Esophagus squamous epithelium (tissue), 5 donors: Measurements from ENCODE around the gene SHANK3. TPM values are rescaled to one million over a fixed set of nuclear protein-coding genes. Genes with fewer than 3 reads are reported as not detected.

Source experiments
- DNase-seq: peaks from one replicate; lab custom pipeline; 2025; lab: John Stamatoyannopoulos, UW
- H3K27ac ChIP-seq, 4 donors: fragments of 200-600 bp; sonication (generic); one replicate each; pipeline ENCODE4 v1.5.1; 2016 to 2019; ENCODE audit warnings: mild to moderate bottlenecking in 1 of 4
- H3K27me3 ChIP-seq, 4 donors: fragments of 200-600 bp; sonication (generic); 1 replicate in 3 of 4; 2 replicates in 1 of 4; pipeline versions ENCODE4 v1.5.1 to v1.6.0; 2017 to 2021; ENCODE audit warnings: antibody characterized with exemption in 1 of 4
- H3K36me3 ChIP-seq, 3 donors: fragments of 200-600 bp; sonication (generic); one replicate each; pipeline ENCODE4 v1.5.1; 2016 to 2019
- H3K4me1 ChIP-seq, 3 donors: fragments of 200-600 bp; sonication (generic); one replicate each; pipeline ENCODE4 v1.5.1; 2017 to 2019
- H3K4me3 ChIP-seq, 4 donors: fragments of 200-600 bp; sonication (generic); 1 replicate in 3 of 4; 2 replicates in 1 of 4; pipeline ENCODE4 v1.5.1; 2016 to 2019; ENCODE audit warnings: mild to moderate bottlenecking in 2 of 4, moderate library complexity in 1 of 4
- H3K9me3 ChIP-seq, 3 donors: fragments of 200-600 bp; sonication (generic); one replicate each; pipeline ENCODE4 v1.5.1; 2016 to 2019
- POLR2A ChIP-seq, 4 donors: fragments of 450-650 bp; IDR thresholded peaks; one replicate each; pipeline ENCODE4 v1.6.1; 2017; ENCODE audit warnings: antibody characterized with exemption in 4 of 4, mild to moderate bottlenecking in 4 of 4, moderate library complexity in 3 of 4
- WGBS, 2 donors: methylation state at CpG; one replicate each; pipeline ENCODE4 v1.1.5; 2018; 5-methylcytosine and 5-hydroxymethylcytosine counted together
- intact Hi-C: fragments of 100-400 bp; cut with DNase I; formaldehyde crosslinking; loops from one replicate; pipeline ENCODE4 v1.15.0; 2022
- total RNA-seq, 4 donors: library from RNA; depleted of rRNA; stranded (reverse); fragments of >200 nt; gene quantifications; one replicate each; pipeline ENCODE4 v1.1.0, GENCODE V29; 2016
- TF ChIP-seq, protein P1 (sequence below), 6 experiments: fragments of 450-650 bp in 4 of 6; fragments of 200-600 bp in 2 of 6; sonication (generic) in 2 of 6; IDR thresholded peaks; one replicate each; pipeline ENCODE4 v1.5.1; 2016 to 2019; ENCODE audit warnings: antibody characterized with exemption in 6 of 6, mild to moderate bottlenecking in 4 of 6, moderate library complexity in 4 of 6
- donor health status: DM: yes; HTN: yes; CAD: no.

The SHANK3 gene
- total RNA-seq, 4 donors from 2014 or later, result 3.7 to 5.9 (median 4.5) TPM

DNA sequence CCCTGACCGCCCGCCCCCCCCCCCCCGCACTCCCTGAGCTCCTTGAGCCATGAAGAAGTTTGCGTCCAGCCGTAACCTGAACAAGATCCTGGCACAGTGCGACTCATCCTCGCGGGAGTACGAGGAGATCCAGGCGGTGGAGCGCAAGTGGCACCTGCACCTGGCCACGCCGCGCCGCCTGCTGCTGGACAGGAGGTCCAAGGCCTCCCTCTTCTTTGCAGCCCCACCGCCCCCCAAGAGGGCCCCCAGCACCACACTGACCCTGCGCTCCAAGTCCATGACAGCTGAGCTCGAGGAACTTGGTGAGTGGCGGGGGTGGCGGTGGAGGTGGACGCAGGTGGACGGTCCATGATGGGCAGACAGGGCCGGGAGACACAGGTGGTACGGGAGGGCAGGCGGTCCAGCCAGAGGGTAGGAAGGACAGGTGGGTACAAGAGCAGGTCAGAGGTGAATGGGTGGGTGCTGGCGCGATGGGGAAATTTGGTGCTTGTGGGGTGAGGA lies 33.3 kb downstream of the SHANK3 start:
- Histone ChIP-seq H3K9me3 (no peaks in the 10 kb centered on the region), H3K36me3 (peaks cover 0 to 61% (median 0%) of the 10 kb centered on the region in 3 donors), H3K27me3 (no peaks in the 10 kb centered on the region), H3K4me1 (peaks cover 0 to 2% (median under 1%) of the 10 kb centered on the region in 3 donors), H3K4me3 (no peak overlapping the region), H3K27ac (no peak overlapping the region)
- intact Hi-C loops, result no loop called here
- DNase-seq, result no peak
- TF ChIP-seq, protein P1, sequence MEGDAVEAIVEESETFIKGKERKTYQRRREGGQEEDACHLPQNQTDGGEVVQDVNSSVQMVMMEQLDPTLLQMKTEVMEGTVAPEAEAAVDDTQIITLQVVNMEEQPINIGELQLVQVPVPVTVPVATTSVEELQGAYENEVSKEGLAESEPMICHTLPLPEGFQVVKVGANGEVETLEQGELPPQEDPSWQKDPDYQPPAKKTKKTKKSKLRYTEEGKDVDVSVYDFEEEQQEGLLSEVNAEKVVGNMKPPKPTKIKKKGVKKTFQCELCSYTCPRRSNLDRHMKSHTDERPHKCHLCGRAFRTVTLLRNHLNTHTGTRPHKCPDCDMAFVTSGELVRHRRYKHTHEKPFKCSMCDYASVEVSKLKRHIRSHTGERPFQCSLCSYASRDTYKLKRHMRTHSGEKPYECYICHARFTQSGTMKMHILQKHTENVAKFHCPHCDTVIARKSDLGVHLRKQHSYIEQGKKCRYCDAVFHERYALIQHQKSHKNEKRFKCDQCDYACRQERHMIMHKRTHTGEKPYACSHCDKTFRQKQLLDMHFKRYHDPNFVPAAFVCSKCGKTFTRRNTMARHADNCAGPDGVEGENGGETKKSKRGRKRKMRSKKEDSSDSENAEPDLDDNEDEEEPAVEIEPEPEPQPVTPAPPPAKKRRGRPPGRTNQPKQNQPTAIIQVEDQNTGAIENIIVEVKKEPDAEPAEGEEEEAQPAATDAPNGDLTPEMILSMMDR (IDR thresholded peaks at IDR 0.05), result no peak
- TF ChIP-seq POLR2A (IDR thresholded peaks at IDR 0.05), result no peak
- 92 to 98% methylated on average over 8 to 11 of the region's 27 CpGs for WGBS, 2 donors

DNA sequence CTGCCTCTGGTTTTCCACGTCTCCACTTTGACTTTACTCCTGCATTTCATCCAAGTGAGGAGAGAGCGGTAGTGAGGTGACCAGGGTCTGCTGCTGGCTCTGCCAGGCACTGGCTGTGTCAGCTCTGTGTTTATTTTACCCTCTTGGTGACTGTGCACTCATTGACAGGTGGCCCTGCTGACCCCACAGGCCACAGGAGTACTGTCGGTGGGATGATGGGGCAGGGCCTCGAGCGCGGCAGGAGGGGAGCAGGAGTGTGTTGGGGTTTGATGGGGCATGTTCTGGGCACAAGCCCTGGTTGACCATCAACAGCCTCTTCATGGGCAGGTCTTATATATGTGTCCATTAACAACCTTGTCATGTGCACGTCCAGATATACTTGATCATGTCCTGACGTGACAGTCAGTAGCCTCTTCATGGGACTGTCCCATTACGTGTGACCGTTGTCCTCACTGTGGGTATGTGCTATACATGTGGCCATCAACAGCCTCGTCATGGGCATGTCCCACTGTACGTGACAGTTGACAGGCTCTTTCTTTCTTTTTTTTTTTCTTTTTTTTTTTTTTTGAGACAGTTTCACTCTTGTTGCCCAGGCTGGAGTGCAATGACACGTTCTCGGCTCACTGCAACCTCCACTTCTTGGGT lies 34.0 kb downstream of the SHANK3 start:
- H3K36me3 ChIP-seq, result peaks cover 0 to 61% (median 0%) of the 10 kb centered on the region in 3 donors
- 88 to 92% methylated on average over 10 of the region's 14 CpGs for WGBS, 2 donors
- no peak for DNase-seq
- H3K4me1 ChIP-seq, result peaks cover 0 to 9% (median 5%) of the 10 kb centered on the region in 3 donors
- no peaks in the 10 kb centered on the region for H3K27me3 ChIP-seq
- TF ChIP-seq, protein P1 (IDR thresholded peaks at IDR 0.05), result no peak
- no peak for TF ChIP-seq POLR2A (IDR thresholded peaks at IDR 0.05)
- H3K27ac ChIP-seq, result no peak overlapping the region
- intact Hi-C loops, result no loop called here
- no peaks in the 10 kb centered on the region for H3K9me3 ChIP-seq
- H3K4me3 ChIP-seq, result no peak overlapping the region

DNA sequence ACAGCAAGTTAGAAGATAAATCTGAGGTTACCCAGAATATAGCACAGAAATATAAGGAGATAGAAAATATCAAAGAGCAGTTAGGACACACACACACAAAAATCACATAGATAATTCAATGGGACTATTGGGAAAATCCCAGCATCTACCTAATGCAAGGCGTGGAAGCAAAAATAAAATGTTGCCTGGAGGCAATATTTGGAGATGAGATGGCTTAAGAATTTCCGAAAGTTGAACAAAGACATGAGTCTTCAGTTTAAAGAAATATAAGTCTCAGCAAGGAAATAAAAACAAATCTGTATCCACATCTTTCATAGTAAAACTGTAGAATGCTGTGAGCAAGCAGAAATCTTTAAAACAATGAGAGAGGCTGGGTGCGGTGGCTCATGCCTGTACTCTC lies 35.9 kb downstream of the SHANK3 start:
- intact Hi-C loops, result no loop called here
- no peak for DNase-seq
- 66 to 76% methylated on average over 3 of the region's 3 CpGs for WGBS, 2 donors
- no peaks in the 10 kb centered on the region for H3K9me3 ChIP-seq
- peaks cover 0 to 10% (median 5%) of the 10 kb centered on the region in 3 donors for H3K4me1 ChIP-seq
- no peak for TF ChIP-seq POLR2A (IDR thresholded peaks at IDR 0.05)
- TF ChIP-seq, protein P1 (IDR thresholded peaks at IDR 0.05), result no peak
- peaks cover 0 to 45% (median 0%) of the 10 kb centered on the region in 3 donors for H3K36me3 ChIP-seq
- no peaks in the 10 kb centered on the region for H3K27me3 ChIP-seq
- H3K4me3 ChIP-seq, result no peak overlapping the region
- H3K27ac ChIP-seq, result no peak overlapping the region

DNA sequence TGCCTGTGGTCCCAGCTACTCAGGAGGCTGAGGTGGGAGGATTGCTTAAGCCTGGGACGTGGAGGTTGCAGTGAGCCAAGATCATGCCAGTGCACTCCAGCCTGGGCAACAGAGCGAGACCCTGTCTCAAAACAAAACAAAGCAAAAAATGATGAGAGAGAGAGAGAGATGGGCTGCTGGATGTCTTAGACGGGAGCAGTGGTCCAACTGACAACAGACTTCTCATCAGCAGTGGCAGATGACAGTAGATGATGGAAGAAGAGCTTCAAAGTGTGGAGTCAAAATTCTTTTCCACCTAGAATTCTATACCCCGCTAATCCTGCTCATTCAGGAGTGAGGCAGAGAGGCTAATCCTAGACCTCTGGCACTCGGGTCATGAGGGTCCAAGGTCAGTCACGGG lies 36.4 kb downstream of the SHANK3 start:
- no peaks in the 10 kb centered on the region for H3K9me3 ChIP-seq
- 84 to 92% methylated on average over 4 to 6 of the region's 6 CpGs for WGBS, 2 donors
- no peak overlapping the region for H3K27ac ChIP-seq
- DNase-seq, result no peak
- TF ChIP-seq, protein P1 (IDR thresholded peaks at IDR 0.05), result no peak
- no peak for TF ChIP-seq POLR2A (IDR thresholded peaks at IDR 0.05)
- intact Hi-C loops, result no loop called here
- H3K27me3 ChIP-seq, result no peaks in the 10 kb centered on the region
- no peak overlapping the region for H3K4me3 ChIP-seq
- peaks cover 0 to 10% (median 5%) of the 10 kb centered on the region in 3 donors for H3K4me1 ChIP-seq
- H3K36me3 ChIP-seq, result peaks cover 0 to 40% (median 0%) of the 10 kb centered on the region in 3 donors

DNA sequence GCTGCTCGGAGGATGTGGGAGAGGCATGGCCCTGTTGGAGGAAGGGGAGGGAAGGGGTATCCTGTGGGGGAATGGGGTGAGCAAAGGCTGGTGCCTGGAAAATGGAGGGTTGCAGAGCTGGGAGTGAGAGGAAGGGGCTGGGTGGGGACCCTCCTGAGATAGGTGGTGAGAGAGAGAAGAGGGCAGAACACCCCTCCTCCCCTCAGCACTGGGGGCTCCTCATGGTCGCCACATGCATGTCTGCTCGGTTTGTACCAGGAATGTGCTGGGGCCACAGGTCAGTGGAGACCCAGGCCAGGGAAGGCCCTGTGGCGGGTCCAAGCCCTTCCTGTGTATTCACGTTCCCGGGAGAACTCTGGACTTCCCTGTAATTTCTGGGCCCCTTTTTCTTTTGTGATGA lies 37.6 kb downstream of the SHANK3 start:
- no peak for DNase-seq
- no peak overlapping the region for H3K27ac ChIP-seq
- H3K27me3 ChIP-seq, result no peaks in the 10 kb centered on the region
- no peak for TF ChIP-seq POLR2A (IDR thresholded peaks at IDR 0.05)
- TF ChIP-seq, protein P1 (IDR thresholded peaks at IDR 0.05), result no peak
- WGBS, 2 donors, result 74 to 76% methylated on average over 6 of the region's 6 CpGs
- intact Hi-C loops, result no loop called here
- H3K36me3 ChIP-seq, result peaks cover 0 to 35% (median 0%) of the 10 kb centered on the region in 3 donors
- H3K9me3 ChIP-seq, result no peaks in the 10 kb centered on the region
- H3K4me3 ChIP-seq, result no peak overlapping the region
- H3K4me1 ChIP-seq, result peaks cover 0 to 10% (median 5%) of the 10 kb centered on the region in 3 donors
